ENCODE measurements around the gene PAPPA2.
"Not testable (repeated sequence)": the region's sequence is repeated elsewhere in the genome, so short reads cannot be mapped to it uniquely, and the experiment has no call there.

DNA sequence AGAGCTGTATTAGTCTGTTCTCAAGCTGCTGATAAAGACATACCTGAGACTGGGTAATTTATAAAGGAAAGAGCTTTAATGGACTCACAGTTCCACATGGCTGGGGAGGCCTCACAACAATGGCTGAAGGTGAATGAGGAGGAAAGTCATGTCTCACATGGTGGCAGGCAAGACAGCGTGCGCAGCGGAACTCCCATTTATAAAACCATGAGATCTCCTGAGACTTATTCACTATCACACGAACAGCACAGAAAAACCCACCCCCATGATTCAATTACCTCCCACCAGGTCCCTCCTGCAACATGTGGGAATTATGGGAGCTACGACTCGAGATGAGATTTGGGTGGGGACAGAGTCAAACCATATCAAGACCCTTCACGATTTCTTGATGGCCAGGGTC is 98.8 kb downstream of the PAPPA2 start:
- TF ChIP-seq CTCF (conservative IDR thresholded peaks at IDR 0.05; ENCODE audit: low read depth, low read length); EZH2 (IDR thresholded peaks at IDR 0.05; ENCODE audit: borderline replicate concordance, low read depth, low read length, poor library complexity, severe bottlenecking): not testable (repeated sequence)
